IMR-90 (cell line): ENCODE data around the gene KCNIP1. TPM values are rescaled to one million over a fixed set of nuclear protein-coding genes. Genes with fewer than 3 reads are reported as not detected.

ENCODE experiments used
- ATAC-seq: fragments of 200-7000 bp; cut with Tn5 transposase; 2 replicates; pipeline ENCODE4 v1.9.1; 2020; ENCODE audit warnings: low read depth, mild to moderate bottlenecking, moderate library complexity
- BruUV-seq: library from RNA; stranded (reverse); fragments of 400-500 nt; replicated peaks from 2 replicates; lab custom pipeline; 2021; lab: Mats Ljungman, UMichigan
- CTCF ChIA-PET: fragments of 300-600 bp; formaldehyde crosslinking; extraction: SDS; loops from one replicate; lab custom pipeline; 2021; ENCODE audit warnings: antibody characterized with exemption; lab: Yijun Ruan, JAX
- POLR2A ChIA-PET: fragments of 300-600 bp; sonication (Branson Sonifier 250); formaldehyde crosslinking; loops from one replicate; lab custom pipeline; 2022; ENCODE audit warnings: antibody characterized with exemption; ENCODE audit not compliant: unreplicated experiment; lab: Charles Lee
- DNase-seq: peaks from one replicate; pipeline ENCODE4 v3.0.0; 2013
- H2AFZ ChIP-seq: replicated peaks from 2 replicates; pipeline ENCODE3; 2013; ENCODE audit warnings: low read length, mild to moderate bottlenecking; ENCODE audit not compliant: poor library complexity
- H2AK5ac ChIP-seq: 2 replicates; pipeline ENCODE4 v1.6.1; 2013; ENCODE audit warnings: low read depth, low read length, inconsistent platforms
- H2AK9ac ChIP-seq: replicated peaks from 2 replicates; pipeline ENCODE3; 2013; ENCODE audit warnings: mild to moderate bottlenecking, low read depth, low read length, moderate library complexity; ENCODE audit not compliant: poor library complexity
- H2BK120ac ChIP-seq: 2 replicates; pipeline ENCODE4 v1.6.1; 2013; ENCODE audit warnings: low read depth, low read length, inconsistent platforms
- H2BK15ac ChIP-seq: 3 replicates; pipeline ENCODE4 v1.6.1; 2013; ENCODE audit warnings: low read depth, low read length, inconsistent platforms
- H2BK20ac ChIP-seq: 2 replicates; pipeline ENCODE4 v1.6.1; 2013; ENCODE audit warnings: low read depth, mild to moderate bottlenecking, inconsistent platforms, low read length, moderate library complexity
- H2BK5ac ChIP-seq: 2 replicates; pipeline ENCODE4 v1.6.1; 2013; ENCODE audit warnings: mild to moderate bottlenecking, low read depth, low read length, inconsistent platforms; ENCODE audit not compliant: poor library complexity, severe bottlenecking
- H3K14ac ChIP-seq: replicated peaks from 2 replicates; pipeline ENCODE4 v1.6.1; 2013; ENCODE audit warnings: low read depth, low read length, inconsistent platforms
- H3K18ac ChIP-seq: 2 replicates; pipeline ENCODE4 v1.6.1; 2013; ENCODE audit warnings: low read depth, low read length, control low read depth
- H3K23ac ChIP-seq: 2 replicates; pipeline ENCODE4 v1.6.1; 2013; ENCODE audit warnings: low read depth, low read length, inconsistent platforms
- H3K27ac ChIP-seq: 2 replicates; pipeline ENCODE4 v1.5.1; 2013; ENCODE audit warnings: mild to moderate bottlenecking, control low read depth, low read length; ENCODE audit not compliant: insufficient read depth
- H3K27me3 ChIP-seq: 2 replicates; pipeline ENCODE4 v1.6.1; 2013; ENCODE audit warnings: low read length; ENCODE audit not compliant: control insufficient read depth, insufficient read depth
- H3K36me3 ChIP-seq: 2 replicates; pipeline ENCODE4 v1.6.1; 2013; ENCODE audit warnings: low read length, mixed read lengths; ENCODE audit not compliant: control insufficient read depth, insufficient read depth
- H3K4ac ChIP-seq: 2 replicates; pipeline ENCODE4 v1.6.1; 2013; ENCODE audit warnings: low read depth, low read length, inconsistent platforms
- H3K4me1 ChIP-seq: 2 replicates; pipeline ENCODE4 v1.6.1; 2013; ENCODE audit warnings: low read length, mixed read lengths; ENCODE audit not compliant: control insufficient read depth, insufficient read depth
- H3K4me2 ChIP-seq: 2 replicates; pipeline ENCODE4 v1.6.1; 2013; ENCODE audit warnings: low read depth, mild to moderate bottlenecking, control low read depth, low read length, moderate library complexity
- H3K4me3 ChIP-seq: 2 replicates; pipeline ENCODE4 v1.5.1; 2013; ENCODE audit warnings: low read depth, mild to moderate bottlenecking, control low read depth, low read length, moderate library complexity; ENCODE audit not compliant: insufficient read depth
- H3K56ac ChIP-seq: 2 replicates; pipeline ENCODE4 v1.6.1; 2013; ENCODE audit warnings: low read length, inconsistent platforms; ENCODE audit not compliant: insufficient read depth; ENCODE audit errors: extremely low read depth
- H3K79me1 ChIP-seq, 2 experiments: 2 replicates each; pipeline ENCODE4 v1.6.1; 2013; ENCODE audit warnings: low read length in 2 of 2, inconsistent platforms in 1 of 2, low read depth in 1 of 2
- H3K9ac ChIP-seq: 2 replicates; pipeline ENCODE4 v1.6.1; 2013; ENCODE audit warnings: low read depth, low read length, control low read depth
- H3K9me1 ChIP-seq: 2 replicates; pipeline ENCODE4 v1.6.1; 2013; ENCODE audit warnings: low read length, inconsistent platforms; ENCODE audit not compliant: insufficient read depth
- H3K9me3 ChIP-seq: 2 replicates; pipeline ENCODE4 v1.6.1; 2013; ENCODE audit warnings: low read length; ENCODE audit not compliant: control insufficient read depth, insufficient read depth
- H4K20me1 ChIP-seq: 2 replicates; pipeline ENCODE4 v1.6.1; 2013; ENCODE audit warnings: low read length, inconsistent platforms; ENCODE audit not compliant: insufficient read depth
- H4K5ac ChIP-seq: 2 replicates; pipeline ENCODE4 v1.6.1; 2013; ENCODE audit warnings: mild to moderate bottlenecking, low read depth, low read length, control low read depth
- H4K8ac ChIP-seq, 2 experiments: 2 replicates each; pipeline ENCODE4 v1.6.1; 2013; ENCODE audit warnings: low read depth in 2 of 2, low read length in 2 of 2, control low read depth in 1 of 2, inconsistent platforms in 1 of 2
- H4K91ac ChIP-seq: 2 replicates; pipeline ENCODE4 v1.6.1; 2013; ENCODE audit warnings: low read depth, low read length, inconsistent platforms; ENCODE audit not compliant: insufficient read depth
- ELK1 ChIP-seq: fragments of 150-350 bp; IDR thresholded peaks from 2 replicates; pipeline ENCODE4 v1.6.1; 2016; ENCODE audit warnings: low read depth, mild to moderate bottlenecking, low read length, moderate library complexity, borderline replicate concordance
- MAZ ChIP-seq: IDR thresholded peaks from 2 replicates; pipeline ENCODE4 v1.6.1; 2012; ENCODE audit warnings: low read depth, mild to moderate bottlenecking, low read length, improper control_type of control experiment, moderate library complexity, borderline replicate concordance
- RCOR1 ChIP-seq: IDR thresholded peaks from 2 replicates; pipeline ENCODE4 v1.6.1; 2012; ENCODE audit warnings: mild to moderate bottlenecking, low read length, improper control_type of control experiment; ENCODE audit not compliant: insufficient replicate concordance
- USF2 ChIP-seq: fragments of 150-350 bp; IDR thresholded peaks from 2 replicates; pipeline ENCODE4 v1.6.1; 2017; ENCODE audit warnings: mild to moderate bottlenecking, antibody characterized with exemption, low read length, low read depth
- WGBS, 2 experiments: methylation state at CpG; one replicate each; pipeline versions ENCODE4 v1.1.5 to v1.1.7; 2013; ENCODE audit warnings: missing lambda C conversion rate in 2 of 2; ENCODE audit not compliant: insufficient read length in 1 of 2; ENCODE audit errors: extremely low coverage in 2 of 2; 5-methylcytosine and 5-hydroxymethylcytosine counted together
- dilution Hi-C: fragments of 300-500 bp; cut with HindIII; formaldehyde crosslinking; loops from one replicate; pipeline ENCODE4 v1.14.3; 2018; ENCODE audit warnings: low sequenced_read_pairs; ENCODE audit not compliant: unreplicated experiment
- in situ Hi-C: fragments of 300-500 bp; cut with MboI; formaldehyde crosslinking; loops from 3 replicates; pipeline ENCODE4 v1.14.3; 2019; ENCODE audit warnings: low sequenced_read_pairs, inconsistent platforms, mixed read lengths
- intact Hi-C: fragments of 100-400 bp; cut with micrococcal nuclease; formaldehyde crosslinking; loops from 2 replicates; pipeline ENCODE4 v1.10.0; 2022
- polyA plus RNA-seq, 3 experiments: library from polyadenylated mRNA; depleted of rRNA; stranded (reverse); fragments of >200 nt; gene quantifications; 2 replicates each; pipeline ENCODE4 v1.2.3, GENCODE V29; 2012; ENCODE audit warnings: low replicate concordance in 1 of 3
- total RNA-seq: library from RNA; depleted of rRNA; stranded (reverse); fragments of >200 nt; gene quantifications from 2 replicates; pipeline ENCODE4 v1.2.3, GENCODE V29; 2012

The KCNIP1 gene
- total and polyA plus RNA-seq, 2 of the 4 experiments (the other 2 are of a cell fraction) = not detected

- dilution Hi-C loops = no loop called here
- no peaks in the 10 kb centered on the region for H3K36me3 ChIP-seq
Observed at GRCh38 chr5:170660531-170660930, 156.7 kb downstream of the KCNIP1 start.

More at GRCh38 chr5:170660531-170660930, 156.7 kb downstream of the KCNIP1 start:
- no peak overlapping the region for H2BK120ac ChIP-seq
- H3K9me3 ChIP-seq = no peaks in the 10 kb centered on the region
- H2BK20ac ChIP-seq = no peak overlapping the region
- no peaks in the 10 kb centered on the region for H3K79me1 ChIP-seq
- WGBS, 2 experiments = 18% methylated on average over 3 of the region's 6 CpGs; no CpG with 5 or more reads in 1 of the 2 experiments
- H3K4me2 ChIP-seq = no peak overlapping the region
- H4K91ac ChIP-seq = no peak overlapping the region
- in situ Hi-C loops (no loop called here), intact Hi-C loops (no loop called here)
- H4K20me1 ChIP-seq = no peaks in the 10 kb centered on the region
- H3K56ac ChIP-seq = no peak overlapping the region
- no peak overlapping the region for H2BK15ac ChIP-seq
- no peak overlapping the region for H3K4me3 ChIP-seq
- H2BK5ac ChIP-seq = no peak overlapping the region
- H4K8ac ChIP-seq = no peak overlapping the region
- no peak overlapping the region for H2AFZ ChIP-seq
- H3K27ac ChIP-seq = no peak overlapping the region
- no peak overlapping the region for H3K9ac ChIP-seq
- H2AK9ac ChIP-seq = no peak overlapping the region
- no peak overlapping the region for H3K14ac ChIP-seq
- H3K4ac ChIP-seq = no peak overlapping the region
- no peaks in the 10 kb centered on the region for H3K9me1 ChIP-seq
- H3K27me3 ChIP-seq = no peaks in the 10 kb centered on the region; the same call in 1 of the 2 replicates
- no TSS peak for BruUV-seq
- ChIA-PET POLR2A (no interaction called here), CTCF (interaction anchor here (2.1 kb wide), 1 partner anchor 27 kb away, joined by 4 read pairs; no protein-coding TSS in a partner anchor)
- no peak overlapping the region for H2AK5ac ChIP-seq
- H4K5ac ChIP-seq = no peak overlapping the region
- no peak for ATAC-seq
- no peak overlapping the region for H3K18ac ChIP-seq
- H3K4me1 ChIP-seq = no peaks in the 10 kb centered on the region
- H3K23ac ChIP-seq = no peak overlapping the region
- DNase-seq = no peak
- TF ChIP-seq USF2 = no peak
- no peak for TF ChIP-seq ELK1
- no peak for TF ChIP-seq RCOR1
- no peak for TF ChIP-seq MAZ
